NCI-H510A treated with DMSO at 0.1 percent for 48 hours (cell line): ENCODE data around the gene KRT1.
"Not testable (repeated sequence)": the region's sequence is repeated elsewhere in the genome, so short reads cannot be mapped to it uniquely, and the experiment has no call there.

Experiments
- DNase-seq: peaks from one replicate; lab custom pipeline; 2025; lab: John Stamatoyannopoulos, UW

Gene KRT1

DNA sequence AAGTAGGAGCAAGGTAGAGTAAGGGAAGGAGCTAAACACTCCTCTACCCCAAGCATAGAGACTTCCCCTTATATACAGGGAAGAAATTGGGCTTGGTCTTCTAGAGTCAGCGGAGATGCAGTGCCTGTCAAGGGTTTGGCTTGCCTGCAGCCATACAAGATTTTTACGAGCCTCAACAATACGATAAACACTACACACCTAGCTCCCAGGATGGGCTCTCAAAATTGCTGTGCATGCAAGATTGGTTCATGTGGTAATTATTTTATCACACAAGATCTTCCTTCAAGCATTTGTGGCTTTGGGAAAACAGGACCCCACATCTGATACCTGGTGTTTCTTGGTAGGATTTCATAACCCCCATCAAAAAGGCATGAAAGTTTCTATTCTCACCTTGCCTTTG, at the start of gene KRT1:
TSS of gene KRT1 (minus strand) at position 45 of the 400 bp plus-strand sequence. CDS start 59 bp downstream, outside the sequence.
- DNase-seq, result no peak

DNA sequence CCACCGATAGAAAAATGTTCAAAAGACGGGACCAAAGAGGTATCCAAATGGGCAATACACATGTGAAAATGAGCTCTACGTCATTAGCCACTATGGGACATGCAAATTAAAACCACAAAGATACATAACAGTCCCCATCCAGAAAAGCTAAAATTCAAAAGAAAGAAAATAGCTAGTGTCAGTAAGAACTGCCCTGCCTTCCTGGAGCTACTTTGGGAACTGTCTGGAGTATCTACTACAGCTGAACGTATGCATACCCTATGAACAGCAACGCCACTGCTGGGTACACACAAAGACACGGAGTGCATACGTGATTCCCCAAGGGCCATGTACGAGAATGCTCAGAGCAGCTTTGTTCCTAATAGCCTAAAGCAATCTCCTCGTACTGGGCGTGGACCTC, 48.9 kb upstream of the KRT1 start:
- no peak for DNase-seq

DNA sequence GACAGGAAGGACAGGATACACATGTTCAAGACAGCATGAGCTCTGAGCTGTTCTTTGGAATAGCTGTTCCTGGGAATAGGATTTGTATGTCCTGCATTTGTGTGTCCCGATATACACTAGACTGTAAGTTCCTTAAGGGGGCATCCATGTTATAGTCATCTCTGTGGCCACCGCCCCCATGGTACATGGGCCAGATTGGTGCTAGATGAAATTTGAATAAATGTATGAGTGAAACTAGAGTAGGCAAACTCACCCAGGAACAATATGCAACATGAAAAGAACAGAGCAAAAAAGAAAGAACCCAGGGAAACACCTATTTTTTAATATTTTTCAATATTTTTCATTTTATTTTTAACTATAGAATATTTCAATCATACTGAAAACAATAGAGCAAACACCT, 48.2 kb upstream of the KRT1 start:
- no peak for DNase-seq

DNA sequence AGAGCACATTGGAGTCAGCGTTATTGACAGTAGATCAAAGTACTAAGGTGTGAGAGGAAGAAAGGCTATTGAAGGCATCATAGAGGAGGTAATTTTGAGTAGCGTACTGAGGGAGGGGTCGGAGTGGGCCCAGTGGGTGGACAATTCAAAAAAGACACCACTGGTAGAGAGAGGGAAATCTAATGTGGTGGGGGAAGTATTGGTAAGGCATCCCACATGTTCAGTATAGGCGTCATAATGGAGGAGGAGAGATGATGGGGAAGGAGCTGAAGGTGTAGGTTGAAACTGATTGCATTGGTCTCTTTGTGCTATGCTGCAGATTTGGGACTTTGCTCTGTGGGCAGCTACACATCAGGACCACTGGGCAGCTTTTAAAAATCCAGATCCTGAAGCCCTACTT, 46.8 kb upstream of the KRT1 start:
- DNase-seq, result no peak

DNA sequence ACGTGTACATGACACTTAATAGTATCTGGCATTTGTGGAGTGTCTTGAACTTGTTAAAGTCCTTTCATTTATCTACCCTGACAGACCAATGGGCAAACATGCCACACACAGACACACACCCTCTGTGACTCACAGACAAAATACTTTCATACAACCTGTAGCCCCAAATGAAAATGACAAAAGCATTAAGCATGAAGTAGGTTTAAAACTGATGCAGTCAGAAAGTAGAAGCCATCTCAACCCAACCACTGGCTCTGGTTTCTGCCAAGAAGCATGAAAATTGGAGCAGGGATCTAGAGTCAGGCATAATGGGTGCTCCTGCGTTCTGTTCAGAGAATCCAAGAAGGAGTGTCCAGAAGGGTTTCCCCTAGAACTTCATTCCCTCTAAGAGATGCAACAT, 46.2 kb upstream of the KRT1 start:
- DNase-seq, result no peak

DNA sequence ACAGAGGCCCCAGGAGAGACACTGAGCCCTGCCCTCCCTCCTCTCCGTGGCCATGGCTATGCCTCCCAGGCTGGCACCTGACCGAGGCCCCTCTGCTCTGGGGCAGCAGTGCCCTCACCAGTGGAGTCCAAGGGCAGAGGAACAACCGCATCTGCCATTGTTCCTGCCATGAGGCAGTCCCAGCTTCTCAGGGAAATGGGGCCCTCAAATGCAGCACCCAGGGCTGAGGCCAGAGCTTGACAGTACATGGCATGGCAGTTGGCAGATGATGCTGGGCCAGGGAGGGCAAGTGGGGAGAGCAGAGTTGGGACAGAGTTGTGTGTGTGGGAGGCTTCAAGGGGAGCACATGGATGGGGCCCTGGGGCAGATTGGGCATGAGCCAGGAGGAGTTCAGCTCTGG, 44.2 kb upstream of the KRT1 start:
- no peak for DNase-seq

DNA sequence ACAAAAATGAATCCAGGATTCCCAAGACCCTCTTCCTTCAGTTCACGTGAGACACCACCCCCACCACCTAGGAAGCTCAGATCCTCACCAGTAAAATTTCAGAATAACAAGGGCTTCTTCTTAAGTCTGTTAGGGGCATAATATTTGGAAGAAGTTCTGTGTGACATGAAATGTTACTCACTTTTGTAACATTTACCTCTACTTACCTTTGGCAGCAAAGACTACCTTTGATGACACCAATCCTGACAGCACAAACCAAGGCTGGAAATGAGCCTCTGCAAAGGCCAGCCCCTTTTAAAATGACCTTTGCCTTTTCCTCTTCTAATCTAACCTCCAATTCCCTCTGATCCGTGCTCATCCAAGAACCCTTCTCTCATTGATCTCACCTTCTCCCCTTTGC, 42.5 kb upstream of the KRT1 start:
- DNase-seq, result no peak

DNA sequence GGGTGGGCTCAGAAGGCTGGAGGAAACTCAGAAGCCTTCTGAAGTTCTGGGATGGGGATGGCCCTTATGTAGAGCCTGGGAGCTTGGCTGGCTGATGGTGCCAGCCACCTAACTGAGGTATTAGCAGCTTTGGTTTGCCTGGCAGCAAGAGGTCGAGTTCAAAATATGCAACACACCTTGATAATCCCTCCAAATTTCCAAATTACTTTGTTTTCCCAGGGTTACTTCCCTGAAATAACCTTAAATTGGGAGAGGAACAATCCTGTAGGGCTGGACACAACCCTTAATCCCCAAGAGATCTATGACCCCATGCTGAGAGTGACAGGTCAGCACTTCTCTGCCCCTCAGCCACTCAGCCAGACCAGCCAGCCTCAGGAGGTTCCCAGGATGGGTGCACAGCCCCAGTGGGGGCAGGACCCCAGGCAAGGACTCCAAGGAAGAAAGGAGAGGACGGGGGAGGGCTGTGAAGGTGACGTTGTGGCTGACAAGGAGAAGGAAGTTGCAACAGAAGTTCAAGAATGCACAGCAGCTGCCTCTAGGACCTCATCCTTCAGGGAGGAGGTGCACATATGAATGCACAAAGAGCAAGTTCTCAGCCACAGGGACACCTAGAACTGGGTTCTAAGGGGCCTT, 41.7 kb upstream of the KRT1 start:
- DNase-seq, result no peak

DNA sequence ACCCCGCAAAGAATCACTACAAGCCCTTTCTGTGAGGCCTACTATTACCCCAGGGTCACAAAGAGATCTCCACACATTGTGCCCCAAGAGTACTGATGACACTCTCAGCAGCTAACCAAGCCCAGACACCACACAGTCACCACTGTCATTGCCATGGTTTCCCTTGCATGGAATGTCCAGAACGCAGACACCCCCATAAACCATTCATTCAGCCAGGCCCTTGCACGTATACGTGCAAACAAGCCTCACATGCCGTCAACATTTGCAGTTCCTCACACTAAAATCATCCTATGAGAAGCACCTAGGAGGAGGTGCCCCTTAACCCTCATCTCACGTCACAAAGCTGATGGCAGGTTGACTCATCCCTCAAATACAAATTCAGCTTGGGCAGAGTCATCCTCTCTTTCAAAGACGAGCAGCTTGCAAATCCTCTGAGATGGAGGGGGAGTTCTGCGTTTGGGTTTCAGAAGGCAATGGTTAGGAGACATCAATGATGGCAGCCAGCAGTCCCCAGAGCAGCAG, 40.2 kb upstream of the KRT1 start:
- DNase-seq, result no peak

DNA sequence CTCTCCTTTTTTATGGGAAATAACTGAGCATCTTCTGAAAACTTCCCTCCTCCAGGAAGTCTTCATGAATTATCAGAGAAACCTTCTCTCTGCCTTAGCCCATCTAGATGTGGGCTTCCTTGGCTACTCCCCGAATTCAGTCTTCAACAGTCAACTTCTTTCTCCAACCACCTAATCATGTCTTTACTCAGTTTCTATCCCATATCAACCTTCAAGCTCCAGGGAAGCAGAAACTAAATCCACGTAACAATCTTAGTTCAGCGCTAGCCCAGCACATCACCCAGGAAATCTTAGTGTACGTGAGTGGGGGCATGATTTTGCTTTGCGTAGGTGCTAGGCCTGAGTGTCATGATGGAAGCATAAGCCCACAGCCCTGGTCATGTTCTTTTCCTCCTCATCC, 35.9 kb upstream of the KRT1 start:
- no peak for DNase-seq

DNA sequence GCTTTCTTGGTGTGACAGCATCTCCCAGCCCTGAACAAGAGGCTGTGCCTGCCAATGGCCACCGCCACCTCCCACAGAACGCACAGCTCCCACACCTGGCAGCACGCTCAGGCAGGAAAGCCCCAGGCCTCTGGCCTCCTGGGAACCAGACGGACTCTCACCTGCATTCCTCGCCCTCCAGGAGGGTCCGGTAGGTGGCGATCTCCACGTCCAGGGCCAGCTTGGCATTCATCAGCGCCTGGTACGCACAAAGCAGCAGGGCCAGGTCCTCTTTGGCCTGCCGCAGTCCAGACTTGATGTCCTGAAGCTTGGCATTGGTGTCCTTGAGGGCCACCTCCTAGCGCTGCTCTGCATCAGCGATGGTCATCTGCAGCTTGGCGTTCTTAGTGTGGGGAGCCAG, 35.2 kb upstream of the KRT1 start:
- DNase-seq, result no peak

DNA sequence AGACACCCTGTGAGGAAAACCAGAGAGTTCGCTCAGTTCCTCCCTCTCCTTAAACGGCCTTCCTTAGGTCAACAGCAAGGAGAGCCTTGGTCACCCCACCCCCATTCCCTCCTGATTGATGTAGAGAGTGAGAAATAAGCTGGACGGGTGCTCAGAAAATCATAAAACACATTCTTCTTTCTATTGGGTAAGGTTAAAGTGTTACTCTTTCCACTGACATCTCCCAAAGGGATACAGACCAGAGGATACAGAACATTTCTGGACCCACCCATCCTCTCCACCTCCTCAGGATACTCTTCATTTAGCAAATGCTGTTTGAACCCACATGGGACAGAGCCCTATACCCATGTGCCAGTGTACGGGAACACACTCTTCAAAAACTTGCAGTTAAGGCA, 34.7 kb upstream of the KRT1 start:
- DNase-seq, result no peak

DNA sequence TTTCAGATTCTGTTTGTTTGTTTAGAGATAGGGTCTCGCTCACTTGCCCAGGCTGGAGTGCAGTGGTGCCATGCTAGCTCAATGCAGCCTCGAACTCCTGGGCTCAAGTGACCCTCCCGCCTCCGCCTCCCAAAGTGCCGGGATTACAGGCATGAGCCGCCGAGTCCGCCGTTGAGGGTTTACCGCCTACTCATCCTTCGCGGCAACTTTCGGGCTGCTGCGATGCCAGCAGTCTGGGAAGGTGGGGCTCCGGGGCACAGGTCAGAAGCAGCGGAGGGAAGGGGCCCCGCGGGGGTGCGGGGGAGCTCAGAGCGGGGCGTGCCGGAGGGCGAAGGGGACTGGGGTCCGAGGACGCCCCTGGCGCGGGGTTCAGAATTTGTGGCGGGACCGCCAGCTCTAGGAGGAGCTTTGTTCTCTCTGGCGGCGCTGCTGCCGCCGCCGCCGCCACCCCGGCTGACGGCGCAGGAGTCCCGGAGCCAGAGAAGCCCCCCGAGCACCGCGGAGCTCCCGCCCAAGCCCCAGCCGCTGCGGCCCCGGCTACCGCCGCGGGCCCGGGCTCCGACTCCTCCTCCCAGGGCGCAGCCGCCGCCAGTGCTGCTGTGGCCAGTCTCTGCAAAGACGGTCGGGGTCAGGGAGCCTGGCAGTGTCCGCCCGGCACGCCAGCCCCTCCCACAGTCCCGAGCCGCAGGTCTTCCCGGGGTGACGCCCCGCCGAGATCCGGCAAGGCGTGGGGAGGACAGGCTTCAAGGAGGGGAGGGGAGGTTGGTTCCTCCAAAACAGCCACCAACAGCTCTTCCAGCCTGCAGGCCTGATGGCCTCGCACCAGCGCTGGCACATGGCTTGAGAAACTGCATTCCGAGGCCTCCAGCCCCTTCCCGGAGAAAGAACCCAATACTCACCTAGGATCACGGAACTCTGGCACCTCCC, 34.0 kb upstream of the KRT1 start:
- DNase-seq, result no peak

DNA sequence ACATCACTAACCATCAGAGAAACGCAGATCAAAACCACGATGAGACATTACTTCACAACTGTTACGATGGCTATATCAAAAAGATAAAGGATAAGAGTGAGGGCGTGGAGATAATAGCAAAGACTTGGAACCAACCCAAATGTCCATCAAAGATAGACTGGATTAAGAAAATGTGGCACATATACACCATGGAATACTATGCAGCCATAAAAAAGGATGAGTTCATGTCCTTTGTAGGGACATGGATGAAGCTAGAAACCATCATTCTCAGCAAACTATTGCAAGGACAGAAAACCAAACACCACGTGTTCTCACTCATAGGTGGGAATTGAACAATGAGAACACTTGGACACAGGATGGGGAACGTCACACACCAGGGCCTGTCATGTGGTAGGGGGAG, 31.9 kb upstream of the KRT1 start:
- not testable (repeated sequence) for DNase-seq

DNA sequence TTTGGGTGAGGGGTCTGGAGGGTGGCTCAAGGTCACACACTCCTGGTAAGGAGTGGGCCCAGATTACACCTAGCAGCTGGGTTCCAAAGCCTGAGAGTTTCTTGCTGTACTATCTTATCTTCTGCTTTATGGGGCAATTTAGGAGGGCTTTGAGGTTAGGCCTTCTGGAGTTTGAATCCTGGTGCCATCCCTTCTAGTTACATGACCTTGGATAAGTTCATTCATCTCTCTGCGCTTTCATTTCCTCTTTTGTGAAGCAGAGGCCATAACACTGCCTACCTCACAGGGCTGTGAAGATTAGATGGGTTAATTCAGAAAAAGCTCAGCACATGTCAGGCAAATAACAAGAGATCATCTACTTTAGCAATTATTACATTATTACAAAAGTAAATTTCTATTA, 30.5 kb upstream of the KRT1 start:
- DNase-seq, result no peak

DNA sequence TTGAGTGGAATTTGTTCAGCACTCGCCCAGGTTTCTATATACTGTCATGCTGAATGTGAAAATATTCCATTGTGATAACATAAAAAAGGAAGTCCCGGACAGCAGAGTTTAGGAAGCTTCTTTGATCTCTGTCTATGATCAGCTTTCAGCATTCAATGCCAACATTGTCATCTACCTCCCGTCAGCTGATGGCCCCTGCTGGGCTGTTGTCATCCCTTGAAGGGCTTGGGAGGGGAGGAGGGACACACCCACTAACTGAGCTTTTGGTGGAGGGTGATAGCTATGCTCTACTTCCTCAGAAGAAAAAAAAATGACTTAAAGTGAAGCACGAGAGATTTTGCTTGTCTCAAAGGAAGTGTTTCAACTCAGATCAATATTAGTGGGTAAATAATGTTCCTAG, 27.8 kb upstream of the KRT1 start:
- no peak for DNase-seq

DNA sequence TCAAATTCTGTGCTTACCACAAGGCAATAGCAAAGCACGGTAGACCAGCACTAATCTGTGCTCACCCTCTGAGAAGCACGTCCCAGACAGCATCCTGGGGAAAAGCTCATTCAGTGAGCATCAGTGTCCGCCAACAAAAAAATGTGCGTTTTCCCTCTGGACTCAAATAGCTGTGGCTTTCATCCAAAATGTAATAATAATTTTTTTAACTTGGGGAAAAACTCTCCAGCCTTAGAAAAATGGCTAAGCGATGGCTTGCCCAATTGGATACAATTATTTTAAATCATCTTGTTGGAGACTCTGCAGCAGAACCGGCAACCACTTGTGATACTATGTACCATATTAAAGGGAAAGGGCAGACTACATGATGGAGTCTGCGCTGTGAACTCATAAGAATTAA, 24.3 kb upstream of the KRT1 start:
- DNase-seq, result no peak

DNA sequence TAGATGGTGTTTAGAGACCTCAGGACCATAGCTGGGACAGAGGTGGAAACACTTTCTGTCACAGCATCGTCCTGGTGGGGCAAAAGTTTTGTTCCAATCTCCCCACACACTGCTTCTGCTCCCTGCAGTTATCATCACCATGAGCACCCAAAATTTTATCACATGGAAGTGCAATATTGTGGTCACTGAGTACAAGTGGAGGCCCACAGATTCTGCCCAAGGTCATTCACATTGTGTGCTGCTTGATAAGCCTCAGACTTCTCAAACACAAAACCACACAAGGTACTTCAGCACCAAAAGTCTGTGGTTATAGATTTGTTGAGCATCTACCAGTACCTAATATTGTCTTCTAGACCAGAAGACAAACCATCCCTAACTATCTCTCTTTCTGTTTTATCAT, 23.7 kb upstream of the KRT1 start:
- no peak for DNase-seq

DNA sequence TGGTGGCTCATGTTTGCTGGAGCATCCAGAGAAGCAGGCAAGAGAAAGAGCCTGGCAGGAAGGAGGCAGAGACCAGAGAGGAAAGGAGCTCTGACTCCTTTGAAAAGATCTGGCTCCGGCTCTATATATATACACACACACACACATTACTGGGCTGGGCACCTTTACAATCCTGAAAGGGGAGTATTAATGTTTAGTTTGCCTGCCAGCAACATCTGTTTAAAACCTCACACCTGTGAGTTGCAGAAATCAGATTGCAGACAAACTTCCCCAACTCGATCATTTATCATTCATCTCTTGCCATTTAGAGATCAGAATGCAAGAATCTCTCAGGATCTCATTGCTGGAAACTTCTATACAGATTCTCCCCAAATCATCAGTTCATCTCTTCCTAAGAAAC, 23.2 kb upstream of the KRT1 start, which contains the start of gene KRT77:
TSS of gene KRT77 (minus strand) at position 101 of the 400 bp plus-strand sequence. CDS start at position 11, 90 bp downstream.
- no peak for DNase-seq

DNA sequence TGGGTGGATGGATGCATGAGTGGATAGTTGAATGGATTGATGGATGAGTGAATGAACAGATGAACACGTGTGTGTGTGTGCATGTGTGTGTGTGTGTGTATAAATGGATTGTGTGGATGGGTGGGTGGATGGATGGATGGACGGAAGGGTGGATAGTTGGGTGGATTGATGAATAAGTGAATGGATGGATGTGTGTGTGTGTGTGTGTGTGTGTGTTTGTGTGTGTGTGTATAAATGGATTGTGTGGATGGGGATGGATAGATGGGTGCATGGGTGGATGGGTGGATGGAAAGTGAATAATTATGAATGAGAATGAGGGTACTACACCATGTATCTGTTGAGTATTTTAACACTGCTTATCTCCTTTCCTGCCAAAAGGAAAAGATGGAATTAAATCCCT, 22.1 kb upstream of the KRT1 start:
- DNase-seq, result no peak

DNA sequence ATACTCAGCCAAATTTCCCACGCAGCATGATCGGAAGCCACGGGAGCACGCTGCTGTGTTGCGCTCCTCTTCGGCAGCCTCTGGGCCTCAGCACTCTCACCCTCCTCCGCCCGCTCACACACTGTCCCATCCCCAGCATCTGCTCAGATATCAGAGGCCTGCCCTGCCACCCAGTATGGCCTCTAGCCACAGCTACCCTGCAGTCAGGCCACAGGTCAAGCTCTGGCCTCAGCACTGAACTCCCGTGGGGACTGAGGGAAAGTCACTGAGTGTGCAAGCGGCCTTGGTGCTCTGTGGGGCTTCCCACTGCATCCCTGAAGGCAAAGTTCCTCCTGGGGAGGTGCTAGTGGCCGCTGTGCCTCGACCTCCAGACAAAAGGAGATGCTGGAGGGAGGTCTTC, 21.1 kb upstream of the KRT1 start:
- DNase-seq, result no peak

DNA sequence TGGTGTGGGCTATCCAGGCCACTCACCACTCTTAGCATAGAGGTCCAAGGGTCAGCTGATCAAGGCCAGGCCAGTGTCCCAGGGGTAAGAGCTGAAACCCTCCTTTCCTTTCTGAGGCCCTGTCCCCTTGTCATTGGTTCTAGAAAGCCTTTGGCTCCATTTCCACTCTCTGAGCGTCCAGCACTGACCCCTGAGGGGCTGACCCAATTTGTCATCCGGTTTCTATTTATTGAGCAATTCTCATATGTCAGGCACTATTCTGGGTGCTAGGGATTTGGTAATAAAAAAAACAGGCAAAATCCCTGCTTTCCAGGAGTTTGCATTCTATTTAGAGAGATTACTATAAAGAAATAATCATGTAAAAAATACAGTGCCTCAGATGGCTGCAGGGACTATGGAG, 19.8 kb upstream of the KRT1 start:
- no peak for DNase-seq

DNA sequence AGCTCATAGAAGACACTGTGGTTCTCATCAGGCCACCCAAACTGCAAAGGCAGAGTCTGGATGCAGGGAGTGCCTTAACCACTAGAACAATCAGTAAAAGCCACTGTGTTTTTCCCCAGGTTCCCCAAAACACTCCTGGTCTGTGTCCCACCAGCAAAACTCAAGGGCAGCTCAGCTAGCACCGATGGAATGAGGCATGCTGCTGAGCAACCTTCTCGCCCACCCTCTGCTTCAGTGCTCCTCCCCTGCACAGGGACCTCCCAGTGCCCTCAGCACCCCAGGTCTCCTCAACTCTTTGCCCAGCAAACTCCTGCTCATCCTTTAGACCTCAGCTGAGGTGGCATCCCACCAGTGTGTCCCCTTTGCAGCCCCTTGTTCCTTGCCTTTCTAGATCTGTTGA, 19.2 kb upstream of the KRT1 start:
- no peak for DNase-seq
